IMR-90 (cell line): ENCODE measurements around the gene ME3. TPM values are rescaled to one million over a fixed set of nuclear protein-coding genes. Genes with fewer than 3 reads are reported as not detected.

Experiments used
- ATAC-seq: fragments of 200-7000 bp; cut with Tn5 transposase; 2 replicates; pipeline ENCODE4 v1.9.1; 2020; ENCODE audit warnings: low read depth, mild to moderate bottlenecking, moderate library complexity
- BruUV-seq: library from RNA; stranded (reverse); fragments of 400-500 nt; replicated peaks from 2 replicates; lab custom pipeline; 2021; lab: Mats Ljungman, UMichigan
- CTCF ChIA-PET: fragments of 300-600 bp; formaldehyde crosslinking; extraction: SDS; loops from one replicate; lab custom pipeline; 2021; ENCODE audit warnings: antibody characterized with exemption; lab: Yijun Ruan, JAX
- POLR2A ChIA-PET: fragments of 300-600 bp; sonication (Branson Sonifier 250); formaldehyde crosslinking; loops from one replicate; lab custom pipeline; 2022; ENCODE audit warnings: antibody characterized with exemption; ENCODE audit not compliant: unreplicated experiment; lab: Charles Lee
- DNase-seq: peaks from one replicate; pipeline ENCODE4 v3.0.0; 2013
- H2AFZ ChIP-seq: replicated peaks from 2 replicates; pipeline ENCODE3; 2013; ENCODE audit warnings: low read length, mild to moderate bottlenecking; ENCODE audit not compliant: poor library complexity
- H2AK5ac ChIP-seq: 2 replicates; pipeline ENCODE4 v1.6.1; 2013; ENCODE audit warnings: low read depth, low read length, inconsistent platforms
- H2AK9ac ChIP-seq: replicated peaks from 2 replicates; pipeline ENCODE3; 2013; ENCODE audit warnings: mild to moderate bottlenecking, low read depth, low read length, moderate library complexity; ENCODE audit not compliant: poor library complexity
- H2BK120ac ChIP-seq: 2 replicates; pipeline ENCODE4 v1.6.1; 2013; ENCODE audit warnings: low read depth, low read length, inconsistent platforms
- H2BK15ac ChIP-seq: 3 replicates; pipeline ENCODE4 v1.6.1; 2013; ENCODE audit warnings: low read depth, low read length, inconsistent platforms
- H2BK20ac ChIP-seq: 2 replicates; pipeline ENCODE4 v1.6.1; 2013; ENCODE audit warnings: low read depth, mild to moderate bottlenecking, inconsistent platforms, low read length, moderate library complexity
- H2BK5ac ChIP-seq: 2 replicates; pipeline ENCODE4 v1.6.1; 2013; ENCODE audit warnings: mild to moderate bottlenecking, low read depth, low read length, inconsistent platforms; ENCODE audit not compliant: poor library complexity, severe bottlenecking
- H3K14ac ChIP-seq: replicated peaks from 2 replicates; pipeline ENCODE4 v1.6.1; 2013; ENCODE audit warnings: low read depth, low read length, inconsistent platforms
- H3K18ac ChIP-seq: 2 replicates; pipeline ENCODE4 v1.6.1; 2013; ENCODE audit warnings: low read depth, low read length, control low read depth
- H3K23ac ChIP-seq: 2 replicates; pipeline ENCODE4 v1.6.1; 2013; ENCODE audit warnings: low read depth, low read length, inconsistent platforms
- H3K27ac ChIP-seq: 2 replicates; pipeline ENCODE4 v1.5.1; 2013; ENCODE audit warnings: mild to moderate bottlenecking, control low read depth, low read length; ENCODE audit not compliant: insufficient read depth
- H3K27me3 ChIP-seq: 2 replicates; pipeline ENCODE4 v1.6.1; 2013; ENCODE audit warnings: low read length; ENCODE audit not compliant: control insufficient read depth, insufficient read depth
- H3K36me3 ChIP-seq: 2 replicates; pipeline ENCODE4 v1.6.1; 2013; ENCODE audit warnings: low read length, mixed read lengths; ENCODE audit not compliant: control insufficient read depth, insufficient read depth
- H3K4ac ChIP-seq: 2 replicates; pipeline ENCODE4 v1.6.1; 2013; ENCODE audit warnings: low read depth, low read length, inconsistent platforms
- H3K4me1 ChIP-seq: 2 replicates; pipeline ENCODE4 v1.6.1; 2013; ENCODE audit warnings: low read length, mixed read lengths; ENCODE audit not compliant: control insufficient read depth, insufficient read depth
- H3K4me2 ChIP-seq: 2 replicates; pipeline ENCODE4 v1.6.1; 2013; ENCODE audit warnings: low read depth, mild to moderate bottlenecking, control low read depth, low read length, moderate library complexity
- H3K4me3 ChIP-seq: 2 replicates; pipeline ENCODE4 v1.5.1; 2013; ENCODE audit warnings: low read depth, mild to moderate bottlenecking, control low read depth, low read length, moderate library complexity; ENCODE audit not compliant: insufficient read depth
- H3K56ac ChIP-seq: 2 replicates; pipeline ENCODE4 v1.6.1; 2013; ENCODE audit warnings: low read length, inconsistent platforms; ENCODE audit not compliant: insufficient read depth; ENCODE audit errors: extremely low read depth
- H3K79me1 ChIP-seq, 2 experiments: 2 replicates each; pipeline ENCODE4 v1.6.1; 2013; ENCODE audit warnings: low read length in 2 of 2, inconsistent platforms in 1 of 2, low read depth in 1 of 2
- H3K9ac ChIP-seq: 2 replicates; pipeline ENCODE4 v1.6.1; 2013; ENCODE audit warnings: low read depth, low read length, control low read depth
- H3K9me1 ChIP-seq: 2 replicates; pipeline ENCODE4 v1.6.1; 2013; ENCODE audit warnings: low read length, inconsistent platforms; ENCODE audit not compliant: insufficient read depth
- H3K9me3 ChIP-seq: 2 replicates; pipeline ENCODE4 v1.6.1; 2013; ENCODE audit warnings: low read length; ENCODE audit not compliant: control insufficient read depth, insufficient read depth
- H4K20me1 ChIP-seq: 2 replicates; pipeline ENCODE4 v1.6.1; 2013; ENCODE audit warnings: low read length, inconsistent platforms; ENCODE audit not compliant: insufficient read depth
- H4K5ac ChIP-seq: 2 replicates; pipeline ENCODE4 v1.6.1; 2013; ENCODE audit warnings: mild to moderate bottlenecking, low read depth, low read length, control low read depth
- H4K8ac ChIP-seq, 2 experiments: 2 replicates each; pipeline ENCODE4 v1.6.1; 2013; ENCODE audit warnings: low read depth in 2 of 2, low read length in 2 of 2, control low read depth in 1 of 2, inconsistent platforms in 1 of 2
- H4K91ac ChIP-seq: 2 replicates; pipeline ENCODE4 v1.6.1; 2013; ENCODE audit warnings: low read depth, low read length, inconsistent platforms; ENCODE audit not compliant: insufficient read depth
- BHLHE40 ChIP-seq: fragments of 150-350 bp; IDR thresholded peaks from 2 replicates; pipeline ENCODE4 v1.6.1; 2016; ENCODE audit warnings: mild to moderate bottlenecking, low read depth, low read length
- CEBPB ChIP-seq: IDR thresholded peaks from 2 replicates; pipeline ENCODE4 v1.6.1; 2012; ENCODE audit warnings: low read depth, low read length, improper control_type of control experiment
- CHD1 ChIP-seq: IDR thresholded peaks from 2 replicates; pipeline ENCODE4 v1.6.1; 2012; ENCODE audit warnings: low read depth, low read length, improper control_type of control experiment
- CTCF ChIP-seq: conservative IDR thresholded peaks from 2 replicates; pipeline ENCODE4 v1.5.1; 2012; ENCODE audit warnings: mild to moderate bottlenecking, low read depth, low read length, improper control_type of control experiment
- ELK1 ChIP-seq: fragments of 150-350 bp; IDR thresholded peaks from 2 replicates; pipeline ENCODE4 v1.6.1; 2016; ENCODE audit warnings: low read depth, mild to moderate bottlenecking, low read length, moderate library complexity, borderline replicate concordance
- FOS ChIP-seq: fragments of 150-350 bp; IDR thresholded peaks from 2 replicates; pipeline ENCODE4 v1.6.1; 2016; ENCODE audit warnings: low read depth, low read length
- MAFK ChIP-seq: IDR thresholded peaks from 2 replicates; pipeline ENCODE4 v1.6.1; 2012; ENCODE audit warnings: low read depth, low read length, improper control_type of control experiment
- MAZ ChIP-seq: IDR thresholded peaks from 2 replicates; pipeline ENCODE4 v1.6.1; 2012; ENCODE audit warnings: low read depth, mild to moderate bottlenecking, low read length, improper control_type of control experiment, moderate library complexity, borderline replicate concordance
- MXI1 ChIP-seq: IDR thresholded peaks from 2 replicates; pipeline ENCODE4 v1.6.1; 2012; ENCODE audit warnings: low read depth, mild to moderate bottlenecking, low read length, moderate library complexity, borderline replicate concordance
- NFE2L2 ChIP-seq: fragments of 150-350 bp; IDR thresholded peaks from 2 replicates; pipeline ENCODE4 v1.6.1; 2016; ENCODE audit warnings: low read depth, mild to moderate bottlenecking, low read length
- POLR2A ChIP-seq: IDR thresholded peaks from 2 replicates; pipeline ENCODE4 v1.6.1; 2012; ENCODE audit warnings: mild to moderate bottlenecking, low read depth, low read length
- RAD21 ChIP-seq: IDR thresholded peaks from 2 replicates; pipeline ENCODE4 v1.6.1; 2012; ENCODE audit warnings: low read length, improper control_type of control experiment
- RCOR1 ChIP-seq: IDR thresholded peaks from 2 replicates; pipeline ENCODE4 v1.6.1; 2012; ENCODE audit warnings: mild to moderate bottlenecking, low read length, improper control_type of control experiment; ENCODE audit not compliant: insufficient replicate concordance
- RFX5 ChIP-seq: IDR thresholded peaks from 2 replicates; pipeline ENCODE4 v1.8.0; 2012; ENCODE audit warnings: low read depth, mild to moderate bottlenecking, low read length, moderate library complexity
- SMC3 ChIP-seq: fragments of 150-350 bp; IDR thresholded peaks from 2 replicates; pipeline ENCODE4 v1.6.1; 2016; ENCODE audit warnings: low read depth, mild to moderate bottlenecking, antibody characterized with exemption, low read length, moderate library complexity
- USF2 ChIP-seq: fragments of 150-350 bp; IDR thresholded peaks from 2 replicates; pipeline ENCODE4 v1.6.1; 2017; ENCODE audit warnings: mild to moderate bottlenecking, antibody characterized with exemption, low read length, low read depth
- WGBS, 2 experiments: methylation state at CpG; one replicate each; pipeline versions ENCODE4 v1.1.5 to v1.1.7; 2013; ENCODE audit warnings: missing lambda C conversion rate in 2 of 2; ENCODE audit not compliant: insufficient read length in 1 of 2; ENCODE audit errors: extremely low coverage in 2 of 2; 5-methylcytosine and 5-hydroxymethylcytosine counted together
- dilution Hi-C: fragments of 300-500 bp; cut with HindIII; formaldehyde crosslinking; loops from one replicate; pipeline ENCODE4 v1.14.3; 2018; ENCODE audit warnings: low sequenced_read_pairs; ENCODE audit not compliant: unreplicated experiment
- in situ Hi-C: fragments of 300-500 bp; cut with MboI; formaldehyde crosslinking; loops from 3 replicates; pipeline ENCODE4 v1.14.3; 2019; ENCODE audit warnings: low sequenced_read_pairs, inconsistent platforms, mixed read lengths
- intact Hi-C: fragments of 100-400 bp; cut with micrococcal nuclease; formaldehyde crosslinking; loops from 2 replicates; pipeline ENCODE4 v1.10.0; 2022
- polyA plus RNA-seq, 3 experiments: library from polyadenylated mRNA; depleted of rRNA; stranded (reverse); fragments of >200 nt; gene quantifications; 2 replicates each; pipeline ENCODE4 v1.2.3, GENCODE V29; 2012; ENCODE audit warnings: low replicate concordance in 1 of 3
- total RNA-seq: library from RNA; depleted of rRNA; stranded (reverse); fragments of >200 nt; gene quantifications from 2 replicates; pipeline ENCODE4 v1.2.3, GENCODE V29; 2012

ME3 gene
- total and polyA plus RNA-seq, 2 of the 4 experiments (the other 2 are of a cell fraction), result 7.8 to 9.0 TPM

- Histone ChIP-seq H4K5ac (peak overlapping the region; percentile 0; the same call in 1 of the 2 replicates), H3K18ac (peak overlapping the region; percentile 70), H3K14ac (peak overlapping the region; percentile 50), H4K8ac (peak overlapping the region; percentile 17 to 58; a peak in 2 of 4 replicates), H3K9ac (no peak overlapping the region), H3K9me3 (no peaks in the 10 kb centered on the region), H3K56ac (no peak overlapping the region), H3K4ac (peak overlapping the region; percentile 72), H3K23ac (peak overlapping the region; percentile 63), H3K36me3 (no peaks in the 10 kb centered on the region), H2AK5ac (peak overlapping the region; percentile 76), H3K9me1 (peaks cover 11% of the 10 kb centered on the region), H3K4me3 (no peak overlapping the region), H3K4me1 (peaks cover 7% of the 10 kb centered on the region), H2AFZ (no peak overlapping the region), H4K91ac (peak overlapping the region; percentile 68), H2BK15ac (peak overlapping the region; percentile 83; the same call in 2 of the 3 replicates), H2BK20ac (peak overlapping the region; percentile 75), H3K27me3 (no peaks in the 10 kb centered on the region), H2BK120ac (peak overlapping the region; percentile 83), H2AK9ac (peak overlapping the region; percentile 33), H3K4me2 (no peak overlapping the region), H2BK5ac (no peak overlapping the region), H4K20me1 (no peaks in the 10 kb centered on the region), H3K27ac (no peak overlapping the region), H3K79me1 (peaks cover 0 to 4% of the 10 kb centered on the region in 2 experiments; a peak in 1 of 4 replicates)
- WGBS, 2 experiments, result no CpG with 5 or more reads among the region's 2 CpGs
- POLR2A ChIA-PET, result no interaction called here
- TF ChIP-seq RCOR1 (no peak), FOS (no peak), USF2 (no peak), CHD1 (no peak), MAFK (no peak), MAZ (no peak), CEBPB (no peak), POLR2A (no peak), ELK1 (no peak), CTCF (no peak), NFE2L2 (no peak), RAD21 (no peak), RFX5 (no peak), BHLHE40 (no peak), MXI1 (no peak), SMC3 (no peak)
- DNase-seq (no peak), ATAC-seq (no peak)
- BruUV-seq, result no TSS peak
- CTCF ChIA-PET, result no interaction called here
- dilution Hi-C loops, result no loop called here
- intact Hi-C loops, result no loop called here
- in situ Hi-C loops, result no loop called here
These were observed 93.5 kb downstream of the ME3 start for GRCh38 chr11:86578727-86579405.
